Measurements from ENCODE around the gene CNNM2.
"Not testable (repeated sequence)": the region's sequence is repeated elsewhere in the genome, so short reads cannot be mapped to it uniquely, and the experiment has no call there.

Gene CNNM2

DNA sequence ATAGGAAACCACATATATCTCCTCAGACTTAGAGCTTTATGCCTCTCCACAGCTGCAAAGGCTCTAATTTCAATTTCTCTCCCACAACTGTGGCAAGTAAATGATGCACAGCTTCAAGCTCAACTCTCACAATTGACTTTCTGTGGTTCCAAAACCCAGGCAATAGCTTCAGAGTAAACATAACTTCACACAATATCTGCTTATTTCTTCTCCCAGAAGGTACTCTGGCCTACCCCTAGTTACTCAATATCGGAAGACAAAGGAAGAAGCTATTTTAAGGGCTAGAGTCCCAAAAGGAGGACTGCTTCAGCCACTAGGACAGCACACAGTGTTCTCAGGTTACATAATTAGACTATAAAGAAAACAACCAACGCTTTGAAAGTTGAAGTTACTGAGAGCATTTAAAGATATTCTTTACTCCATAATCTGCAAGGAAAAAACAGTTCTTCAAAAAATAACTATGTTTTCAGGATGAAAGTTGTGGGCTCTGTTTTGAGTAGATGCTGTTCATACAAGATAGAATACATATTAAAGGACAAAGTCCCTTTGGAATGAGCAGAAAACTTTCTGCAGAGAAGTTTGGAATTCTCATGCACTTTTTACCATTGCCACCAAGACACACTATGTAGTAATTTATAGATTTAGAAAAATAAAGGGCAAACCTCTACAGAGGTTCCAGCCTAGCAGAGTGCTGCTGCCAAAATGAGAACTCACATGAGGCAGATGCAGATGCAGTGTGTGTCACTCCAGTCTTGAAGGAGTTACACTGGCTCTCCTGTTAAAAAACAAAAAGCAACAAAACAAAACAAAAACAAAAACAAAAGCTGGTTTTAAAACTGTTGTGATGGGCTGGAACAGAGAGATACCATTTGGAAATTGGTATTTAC is 193.2 kb downstream of the CNNM2 start:
- no peak for DNase-seq

DNA sequence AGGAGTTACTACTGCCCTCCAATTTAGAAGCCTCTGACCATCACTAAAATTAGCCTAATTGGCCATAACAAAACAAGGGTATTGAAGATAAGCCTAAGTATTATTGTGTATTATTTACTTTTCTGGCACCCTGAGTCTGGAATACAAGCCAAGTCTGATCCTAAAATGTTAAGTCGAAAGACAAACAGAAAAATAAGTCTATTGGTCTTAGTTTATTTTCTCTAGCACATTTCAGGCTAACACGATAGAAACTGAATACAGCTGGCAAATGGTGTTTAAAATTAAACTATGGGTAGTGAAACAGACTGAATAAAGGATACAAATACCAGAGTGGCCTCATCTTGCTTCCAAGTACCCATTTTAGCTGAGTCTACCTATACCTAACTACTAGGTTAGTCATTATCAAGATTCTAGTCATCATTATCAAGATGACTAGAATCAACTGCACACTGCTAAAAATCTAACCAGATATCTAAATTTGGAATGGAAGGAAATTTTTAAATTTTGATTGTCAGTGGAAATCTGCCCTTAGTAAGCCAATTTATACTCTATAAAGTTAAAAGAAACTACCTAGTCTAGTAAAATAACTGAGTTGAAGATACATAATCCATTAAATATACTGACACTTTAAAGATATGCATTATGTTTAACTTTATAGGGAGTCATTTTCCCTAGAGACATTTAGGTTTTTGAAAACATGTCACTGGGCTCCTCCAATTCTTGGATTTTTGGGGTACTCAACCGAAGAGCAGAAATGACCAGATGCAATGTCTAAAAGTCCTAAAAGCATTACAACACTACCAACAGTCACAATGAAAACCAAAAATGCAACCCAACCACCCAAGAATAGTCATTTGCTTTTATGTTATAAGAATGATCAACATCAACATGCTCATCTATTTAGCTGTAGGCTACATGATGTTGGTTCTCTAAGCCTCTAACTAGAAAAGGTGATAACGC is 194.1 kb downstream of the CNNM2 start:
- DNase-seq = no peak

DNA sequence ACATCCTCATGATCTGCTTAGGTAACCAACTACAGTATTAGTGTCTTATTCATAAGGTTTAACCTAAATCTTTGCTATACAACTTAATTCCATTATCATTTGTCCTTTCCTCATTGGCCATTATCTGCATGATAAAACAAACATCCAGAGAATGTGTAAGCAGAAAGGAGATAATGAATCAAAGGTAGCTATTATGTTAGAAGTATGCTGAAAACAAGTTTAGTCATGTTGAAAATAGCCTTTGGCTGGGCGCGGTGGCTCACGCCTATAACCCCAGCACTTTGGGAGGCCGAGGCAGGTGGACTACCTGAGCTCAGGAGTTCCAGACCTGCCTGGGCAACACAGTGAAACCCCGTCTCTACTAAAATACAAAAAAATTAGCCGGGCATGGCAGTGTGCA is 196.8 kb downstream of the CNNM2 start:
- no peak for DNase-seq

DNA sequence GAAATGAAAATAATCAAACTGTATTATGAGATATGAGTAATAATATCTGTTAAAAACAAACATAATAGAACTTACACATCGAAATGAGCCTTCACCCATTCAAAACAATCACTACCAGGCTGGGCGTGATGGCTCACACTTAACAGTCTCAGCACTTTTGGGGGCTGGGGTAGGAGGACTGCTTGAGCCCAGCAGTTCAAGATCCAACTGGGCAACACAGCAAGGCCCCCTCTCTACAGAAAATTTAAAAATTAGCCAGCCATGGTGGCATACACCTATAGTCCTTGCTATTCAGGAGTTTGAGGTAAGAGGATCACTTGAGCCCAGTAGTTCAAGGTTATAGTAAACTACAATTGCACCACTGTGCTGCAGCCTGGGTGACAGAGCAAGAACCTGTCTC is 199.2 kb downstream of the CNNM2 start:
- DNase-seq = no peak

DNA sequence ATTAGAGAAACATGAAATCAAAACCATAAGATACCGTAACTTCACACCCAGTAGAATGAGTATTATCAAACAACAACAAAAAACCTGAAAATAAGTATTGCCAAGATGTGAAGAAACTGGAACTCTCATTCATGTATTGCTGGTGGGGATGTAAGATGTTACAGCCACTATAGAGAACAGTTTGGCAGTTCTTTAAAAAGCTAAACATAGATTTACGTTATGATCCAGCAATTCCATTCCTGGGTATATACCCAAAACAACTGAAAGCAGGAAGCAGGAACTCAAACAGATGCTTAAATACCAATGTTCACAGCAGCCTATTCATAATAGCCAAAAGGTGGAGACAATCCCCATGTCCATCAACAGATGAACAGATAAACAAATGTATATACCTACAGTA is 202.5 kb downstream of the CNNM2 start:
- DNase-seq = no peak

DNA sequence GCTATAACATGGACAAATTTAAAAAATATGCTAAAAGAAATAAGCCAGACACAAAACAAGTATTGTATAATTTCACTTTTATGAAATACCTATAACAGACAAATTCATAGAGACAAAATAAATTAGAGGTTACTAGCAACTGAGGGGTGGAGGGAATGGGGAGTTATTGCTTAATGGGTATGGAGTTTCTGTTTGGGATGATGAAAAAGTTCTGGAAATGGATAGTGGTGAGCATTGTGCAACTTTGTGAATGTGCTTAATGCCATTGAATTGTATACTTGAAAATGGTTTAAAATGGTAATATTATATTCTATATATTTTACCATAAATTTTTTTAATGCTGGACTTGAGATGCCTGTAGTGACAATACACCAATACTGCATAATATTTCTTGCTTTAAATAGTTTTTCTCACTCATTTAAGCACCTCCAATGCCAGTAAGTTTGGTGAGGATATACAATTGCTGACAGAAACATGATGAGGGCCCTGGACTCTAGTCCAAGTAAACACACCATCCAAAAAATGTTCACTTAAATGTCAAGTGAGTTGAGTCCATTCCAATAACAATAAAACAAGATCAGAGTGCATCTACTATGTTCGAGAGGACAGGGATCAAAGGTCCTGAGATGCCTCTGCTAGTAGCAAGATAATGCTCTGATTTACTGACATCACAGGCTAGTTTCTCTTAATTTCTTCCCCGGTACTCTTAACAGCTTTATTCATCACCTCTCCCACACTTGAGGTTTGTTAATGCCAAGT is 203.1 kb downstream of the CNNM2 start:
- no peak for DNase-seq

DNA sequence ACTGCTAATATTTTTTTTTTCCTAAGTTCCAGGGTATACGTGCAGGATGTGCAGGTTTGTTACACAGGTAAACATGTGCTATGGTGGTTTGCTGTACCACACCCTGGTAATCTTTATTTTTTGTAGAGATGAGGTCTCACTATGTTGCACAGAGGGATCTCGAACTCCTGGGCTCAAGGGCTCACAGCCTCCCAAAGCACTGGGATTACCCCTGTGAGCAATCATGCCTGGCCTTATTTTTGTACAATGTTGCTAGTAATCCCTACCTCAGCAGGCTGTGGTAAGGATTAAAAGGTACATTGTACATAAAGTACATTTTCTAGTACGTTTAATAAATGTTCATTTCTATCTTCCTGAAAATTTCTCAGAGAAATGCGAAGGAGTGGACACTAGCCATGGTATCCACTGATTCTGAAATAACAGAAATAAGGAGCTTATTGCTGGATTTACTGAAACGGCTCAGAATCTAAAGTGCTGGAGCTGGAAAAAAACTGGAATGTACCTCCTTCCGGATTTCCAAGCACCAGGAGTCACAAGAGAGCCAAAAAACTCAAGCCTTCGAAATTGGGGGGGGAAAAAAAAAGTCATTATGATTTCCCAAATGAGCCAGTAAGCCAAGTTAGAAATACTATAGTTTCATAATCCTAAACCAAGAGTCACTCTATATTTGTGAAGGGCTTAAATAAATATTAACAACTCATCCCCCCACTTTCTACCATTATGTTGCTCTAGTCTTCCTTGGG is 205.4 kb downstream of the CNNM2 start:
- no peak for DNase-seq

DNA sequence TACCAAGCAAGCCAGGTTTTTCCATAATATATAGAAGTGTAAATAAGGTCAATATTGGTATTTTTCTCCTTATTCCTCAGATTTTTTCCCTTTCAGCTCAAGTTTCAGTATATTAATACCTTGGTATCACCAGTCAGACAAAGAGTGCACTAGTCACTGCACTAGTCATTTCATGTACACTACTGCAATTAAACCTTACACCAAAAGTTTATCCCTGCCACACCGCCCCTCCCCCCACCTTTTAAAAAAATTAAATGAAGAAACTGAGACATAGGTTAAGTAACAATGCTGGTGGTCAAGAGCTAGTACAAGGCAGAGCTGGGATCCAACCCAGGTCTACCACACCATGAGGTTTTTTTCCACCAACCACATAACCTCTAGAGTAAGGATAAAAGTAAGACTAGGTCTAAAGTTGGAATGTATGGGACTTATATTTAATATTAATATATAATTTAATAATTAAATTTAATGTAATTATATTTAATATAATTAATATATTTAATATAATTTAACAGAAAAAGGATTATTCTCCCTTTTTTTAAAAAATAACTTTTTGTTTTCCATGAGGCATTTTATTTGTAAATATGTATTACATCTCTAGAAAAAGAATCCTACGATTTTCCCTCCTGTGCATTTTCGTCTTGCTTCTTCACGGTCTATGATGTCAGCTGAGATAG is 206.5 kb downstream of the CNNM2 start:
- DNase-seq = no peak

DNA sequence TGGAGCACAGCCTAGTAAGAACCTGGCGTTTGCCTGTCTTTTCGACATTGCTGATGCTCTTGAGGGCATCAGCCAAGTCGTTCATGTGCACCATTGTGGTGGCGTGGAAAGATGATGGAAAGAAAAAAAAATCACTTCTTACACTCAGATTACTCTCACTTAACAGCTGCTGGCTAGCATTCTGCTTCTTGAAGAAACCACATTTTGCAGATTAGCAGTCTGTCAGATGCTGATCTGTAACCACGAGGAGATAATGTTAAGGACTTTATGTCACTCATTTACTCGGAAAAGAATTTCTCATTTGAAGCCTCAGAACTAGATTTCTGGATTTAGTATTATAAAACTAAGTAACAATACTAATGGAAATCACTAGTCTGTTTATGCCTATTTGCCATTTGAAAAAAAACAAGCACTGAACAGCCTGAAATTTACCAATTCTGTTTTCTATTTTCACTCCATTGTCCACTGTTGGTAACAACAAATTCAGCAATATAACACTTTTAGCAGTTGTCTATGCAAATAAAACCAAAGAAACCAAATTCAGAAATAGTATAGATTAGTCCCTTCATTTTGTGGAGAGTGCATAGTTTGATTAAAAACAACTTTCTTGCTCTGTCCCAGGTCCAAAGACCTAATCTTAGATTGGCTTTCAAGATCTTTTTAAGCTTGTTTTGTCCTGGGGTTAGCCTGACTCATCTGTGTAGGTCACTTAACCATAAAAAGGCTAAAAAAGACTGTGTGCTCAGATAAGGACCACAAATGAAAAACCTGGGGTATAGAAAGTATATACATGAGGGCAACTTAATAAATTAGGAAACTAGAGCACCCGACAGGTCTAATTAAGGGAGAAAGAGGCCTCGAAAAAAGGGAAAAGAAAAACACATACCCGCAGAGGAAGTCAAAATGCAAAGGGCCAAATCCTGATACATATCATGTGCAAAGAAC is 207.5 kb downstream of the CNNM2 start:
- DNase-seq = no peak

DNA sequence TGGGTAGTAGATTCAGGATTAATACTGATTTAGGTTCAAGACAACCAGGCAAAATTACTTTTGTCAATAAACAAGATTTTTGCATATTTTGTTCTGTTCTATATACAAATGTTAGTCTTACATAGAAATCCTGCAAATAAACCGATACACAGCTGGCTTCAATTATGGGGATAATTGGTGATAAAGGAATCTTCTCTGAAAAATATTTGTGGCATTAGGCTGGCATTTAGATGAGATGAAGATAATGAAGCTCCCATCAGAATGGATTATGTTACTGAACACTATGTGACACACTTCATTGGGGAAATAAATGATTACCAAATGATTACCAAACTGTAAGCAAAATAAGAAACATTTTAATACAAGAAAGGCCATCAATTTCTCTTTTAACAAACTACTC is 209.1 kb downstream of the CNNM2 start:
- no peak for DNase-seq

DNA sequence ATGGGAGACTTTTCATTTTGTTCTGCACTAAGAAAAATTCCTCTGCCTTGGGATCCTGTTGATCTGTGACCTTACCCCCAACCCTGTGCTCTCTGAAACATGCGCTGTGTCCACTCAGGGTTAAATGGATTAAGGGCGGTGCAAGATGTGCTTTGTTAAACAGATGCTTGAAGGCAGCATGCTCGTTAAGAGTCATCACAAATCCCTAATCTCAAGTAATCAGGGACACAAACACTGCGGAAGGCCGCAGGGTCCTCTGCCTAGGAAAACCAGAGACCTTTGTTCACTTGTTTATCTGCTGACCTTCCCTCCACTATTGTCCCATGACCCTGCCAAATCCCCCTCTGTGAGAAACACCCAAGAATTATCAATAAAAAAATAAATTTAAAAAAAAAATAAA is 212.1 kb downstream of the CNNM2 start:
- not testable (repeated sequence) for DNase-seq

DNA sequence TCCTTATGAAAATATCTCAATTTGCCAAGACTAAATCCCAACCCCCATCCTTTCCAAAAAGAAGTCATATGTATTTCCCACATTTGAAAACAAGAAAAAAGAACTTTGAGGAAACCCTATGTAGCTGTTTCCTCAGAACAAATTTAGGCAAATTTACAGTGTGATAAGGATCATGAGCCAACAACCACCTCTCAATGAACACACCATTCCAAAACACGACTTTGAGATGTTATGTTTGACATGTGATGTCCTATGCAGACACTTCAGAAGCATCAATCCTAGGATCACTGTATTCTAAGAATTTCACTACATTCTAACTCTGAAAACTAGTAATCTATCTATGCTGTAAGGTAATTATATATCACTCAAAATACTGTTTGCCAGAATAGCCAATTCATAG is 212.8 kb downstream of the CNNM2 start:
- no peak for DNase-seq

DNA sequence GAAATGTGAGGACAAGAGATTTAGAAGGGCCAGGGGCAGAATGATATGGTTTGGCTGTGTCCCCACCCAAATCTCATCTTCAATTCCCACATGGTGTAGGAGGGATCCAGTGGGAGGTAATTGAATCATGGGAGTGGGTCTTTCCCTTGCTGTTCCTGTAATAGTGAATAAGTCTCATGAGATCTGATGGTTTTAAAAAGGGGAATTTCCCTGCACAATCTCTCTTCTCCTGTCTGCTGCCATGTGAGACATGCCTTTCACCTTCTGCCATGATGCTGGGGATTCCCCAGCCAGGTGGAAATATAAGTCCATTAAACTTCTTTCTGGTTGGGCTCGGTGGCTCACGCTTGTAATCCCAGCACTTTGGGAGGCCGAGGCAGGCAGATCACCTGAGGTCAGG is 217.1 kb downstream of the CNNM2 start:
- not testable (repeated sequence) for DNase-seq

DNA sequence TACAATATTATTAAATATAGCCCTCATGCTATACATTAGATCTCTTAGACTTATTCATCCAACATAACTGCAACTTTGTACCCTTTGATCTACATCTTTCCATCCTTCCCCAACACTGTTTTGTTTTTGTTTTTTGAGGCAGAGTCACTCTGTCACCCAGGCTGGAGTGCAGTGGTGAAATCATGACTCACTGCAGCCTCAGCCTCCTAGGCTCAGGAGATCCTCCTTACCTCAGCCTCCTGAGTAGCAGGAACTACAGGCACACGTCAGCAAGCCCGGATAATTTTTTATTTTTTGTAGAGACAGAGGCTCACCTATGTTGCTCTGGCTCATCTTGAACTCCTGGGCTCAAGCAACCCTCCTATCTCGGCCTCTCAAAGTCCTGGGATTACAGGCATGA is 221.7 kb downstream of the CNNM2 start:
- no peak for DNase-seq

All from NCI-H2081 treated with DMSO at 0.1 percent for 48 hours (cell line).